H1 (cell line): ENCODE measurements around the gene CCDC7.

Experiments used
- BRCA1 ChIP-seq: IDR thresholded peaks from 2 replicates; pipeline ENCODE4 v1.6.1; 2012; ENCODE audit warnings: low read depth, low read length, improper control_type of control experiment
- EZH2 ChIP-seq: fragments of 200-600 bp; sonication (generic); IDR thresholded peaks from 2 replicates; pipeline ENCODE4 v1.7.1; 2012; ENCODE audit warnings: low read depth, mild to moderate bottlenecking, moderate library complexity, low read length, inconsistent platforms; ENCODE audit not compliant: severe bottlenecking
- HDAC2 ChIP-seq, 2 experiments: fragments of 300-600 bp in 1 of 2; sonication (generic) in 1 of 2; IDR thresholded peaks; 2 replicates each; pipeline ENCODE4 v1.6.1; 2011 to 2012; ENCODE audit warnings: low read depth in 2 of 2, low read length in 2 of 2, mild to moderate bottlenecking in 2 of 2, moderate library complexity in 2 of 2, borderline replicate concordance in 1 of 2, inconsistent platforms in 1 of 2
- POLR2A ChIP-seq, 2 experiments: IDR thresholded peaks; 1 replicate in 1 of 2; 2 replicates in 1 of 2; pipeline ENCODE4 v1.6.1; 2011; ENCODE audit warnings: low read depth in 2 of 2, low read length in 2 of 2, mild to moderate bottlenecking in 2 of 2; ENCODE audit errors: control extremely low read depth in 1 of 2
- TF ChIP-seq, protein P1 (sequence below), 3 experiments: IDR thresholded peaks; 1 replicate in 2 of 3; 2 replicates in 1 of 3; pipeline versions ENCODE4 v1.5.1 to v1.6.1; 2011; ENCODE audit warnings: low read length in 3 of 3, mild to moderate bottlenecking in 3 of 3, inconsistent platforms in 2 of 3, low read depth in 1 of 3, moderate library complexity in 1 of 3; ENCODE audit not compliant: insufficient read depth in 1 of 3; ENCODE audit errors: control extremely low read depth in 1 of 3

DNA sequence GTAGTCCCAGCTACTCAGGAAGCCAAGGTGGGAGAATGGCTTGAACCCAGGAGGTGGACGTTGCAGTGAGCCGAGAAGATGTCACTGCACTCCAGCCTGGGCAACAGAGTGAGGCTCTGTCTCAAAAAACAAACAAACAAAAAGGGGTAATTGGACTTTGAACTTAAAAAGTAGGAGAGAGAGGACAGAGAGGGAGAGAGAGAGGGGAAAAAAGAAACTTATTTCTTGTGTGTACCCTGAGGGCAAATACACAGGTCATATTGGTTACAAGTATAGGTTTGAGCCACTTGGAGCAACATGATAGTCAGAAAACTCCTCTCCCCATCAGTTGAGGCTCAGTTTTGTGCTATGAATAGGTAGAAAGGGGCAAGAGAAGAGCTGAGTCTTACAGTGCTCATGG, 42.8 kb upstream of the CCDC7 start:
- TF ChIP-seq, protein P1, sequence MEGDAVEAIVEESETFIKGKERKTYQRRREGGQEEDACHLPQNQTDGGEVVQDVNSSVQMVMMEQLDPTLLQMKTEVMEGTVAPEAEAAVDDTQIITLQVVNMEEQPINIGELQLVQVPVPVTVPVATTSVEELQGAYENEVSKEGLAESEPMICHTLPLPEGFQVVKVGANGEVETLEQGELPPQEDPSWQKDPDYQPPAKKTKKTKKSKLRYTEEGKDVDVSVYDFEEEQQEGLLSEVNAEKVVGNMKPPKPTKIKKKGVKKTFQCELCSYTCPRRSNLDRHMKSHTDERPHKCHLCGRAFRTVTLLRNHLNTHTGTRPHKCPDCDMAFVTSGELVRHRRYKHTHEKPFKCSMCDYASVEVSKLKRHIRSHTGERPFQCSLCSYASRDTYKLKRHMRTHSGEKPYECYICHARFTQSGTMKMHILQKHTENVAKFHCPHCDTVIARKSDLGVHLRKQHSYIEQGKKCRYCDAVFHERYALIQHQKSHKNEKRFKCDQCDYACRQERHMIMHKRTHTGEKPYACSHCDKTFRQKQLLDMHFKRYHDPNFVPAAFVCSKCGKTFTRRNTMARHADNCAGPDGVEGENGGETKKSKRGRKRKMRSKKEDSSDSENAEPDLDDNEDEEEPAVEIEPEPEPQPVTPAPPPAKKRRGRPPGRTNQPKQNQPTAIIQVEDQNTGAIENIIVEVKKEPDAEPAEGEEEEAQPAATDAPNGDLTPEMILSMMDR (IDR thresholded peaks at IDR 0.05; ENCODE audit: control extremely low read depth in 1 of 3, insufficient read depth in 1 of 3, low read depth in 1 of 3, low read length in 3 of 3): no peak
- TF ChIP-seq HDAC2 (IDR thresholded peaks at IDR 0.05; ENCODE audit: borderline replicate concordance in 1 of 2, low read depth in 2 of 2, low read length in 2 of 2): no peak
- TF ChIP-seq BRCA1: no peak
- no peak for TF ChIP-seq POLR2A (IDR thresholded peaks at IDR 0.05; ENCODE audit: control extremely low read depth in 1 of 2, low read depth in 2 of 2, low read length in 2 of 2)
- TF ChIP-seq EZH2: no peak
